ENCODE data around the gene TPM4.

The TPM4 gene

GRCh38 chr19:16134510-16134909 is 58.2 kb downstream of the TPM4 start:
- no peak for DNase-seq

- no peak for DNase-seq
Measured at GRCh38 chr19:16135430-16136127, 59.3 kb downstream of the TPM4 start.

DNA sequence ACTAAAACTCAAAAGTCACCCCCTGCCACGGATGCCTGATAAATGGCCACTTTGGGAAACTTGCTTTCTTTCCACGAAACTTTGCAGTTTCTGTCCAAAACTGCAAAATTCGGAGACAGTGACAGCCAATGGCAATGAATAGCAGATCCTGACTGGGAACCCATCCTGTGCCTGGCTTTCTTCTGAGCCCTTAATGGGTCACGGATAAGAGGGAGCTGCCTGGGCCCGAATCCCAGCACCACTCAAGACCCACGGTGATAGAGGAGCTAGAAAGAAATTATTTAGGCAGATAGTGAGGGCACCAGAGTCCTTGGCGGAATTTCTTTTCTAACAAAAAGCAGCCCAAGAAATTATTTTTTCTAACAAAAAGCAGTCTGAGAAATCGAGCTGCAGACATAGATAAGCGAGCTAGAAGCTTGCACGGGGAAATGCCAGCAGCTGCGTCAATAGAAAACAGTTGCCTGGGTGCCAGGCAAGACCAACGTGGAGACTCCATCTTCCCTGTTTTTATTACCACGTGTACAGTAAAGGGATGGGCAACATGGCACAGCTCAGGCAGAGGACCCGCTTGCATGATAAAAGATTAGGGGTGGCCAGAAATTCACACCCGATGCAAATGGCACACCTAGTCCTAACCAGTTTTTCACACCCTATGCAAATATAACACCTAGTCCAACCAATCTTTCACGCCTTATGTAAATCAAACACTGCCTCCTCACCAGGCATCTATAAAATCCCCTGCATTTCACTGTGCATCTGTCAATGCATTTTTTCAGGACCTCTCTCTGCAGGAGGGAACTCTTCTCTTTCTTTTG is 60.1 kb downstream of the TPM4 start:
- no peak for DNase-seq

DNA sequence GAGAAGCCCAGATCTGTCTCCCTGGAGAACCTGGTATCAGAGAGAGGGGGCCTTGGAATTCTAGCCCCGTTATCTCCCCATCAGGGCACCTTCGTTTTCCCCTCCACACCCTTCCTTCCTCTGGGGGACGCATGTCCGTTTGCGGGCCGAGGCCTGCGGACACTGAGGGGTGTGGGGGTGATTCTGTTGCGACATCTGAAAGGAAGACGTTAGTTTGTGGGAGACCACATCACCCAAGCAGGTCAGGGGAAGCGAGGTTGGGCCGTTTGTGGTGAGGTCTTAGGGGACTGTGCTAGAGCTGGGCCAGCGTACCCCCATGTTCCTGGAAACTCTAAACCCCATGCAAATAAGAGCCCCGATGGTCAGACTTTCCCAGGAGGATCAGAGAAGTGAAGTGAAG is 63.5 kb downstream of the TPM4 start:
- DNase-seq, result no peak

GRCh38 chr19:16141043-16141442 is 64.7 kb downstream of the TPM4 start:
- DNase-seq, result no peak

DNA sequence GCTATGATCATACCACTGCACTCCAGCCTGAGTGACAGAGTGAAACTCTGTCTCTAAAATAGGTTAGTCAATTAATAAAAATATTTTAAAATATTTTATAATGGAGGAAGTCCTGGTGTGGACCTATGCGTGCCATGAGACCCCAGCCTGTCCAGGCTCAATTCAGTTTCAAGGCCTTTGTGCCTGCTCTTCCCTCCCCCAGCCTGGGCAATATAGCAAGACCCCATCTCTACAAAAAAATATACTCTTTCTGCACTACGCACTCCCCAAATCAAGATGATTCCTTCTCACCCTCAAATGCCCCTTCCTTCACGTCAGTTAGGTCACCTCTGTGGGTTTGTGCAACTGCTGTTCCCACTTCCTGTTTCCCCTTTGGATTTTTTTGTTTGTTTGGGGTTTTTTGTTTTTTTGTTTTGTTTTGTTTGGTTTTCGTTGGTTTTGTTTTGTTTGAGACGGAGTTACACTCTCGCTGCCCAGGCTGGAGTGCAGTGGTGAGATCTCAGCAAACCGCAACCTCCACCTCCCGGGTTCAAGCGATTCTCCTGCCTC is 65.8 kb downstream of the TPM4 start:
- DNase-seq, result no peak

GRCh38 chr19:16143399-16144215 is 67.3 kb downstream of the TPM4 start, which contains the start of gene HSH2D:
TSS of gene HSH2D (plus strand) at chr19:16143685. CDS start at chr19:16148751, 5,066 bp downstream.
- no peak for DNase-seq

DNA sequence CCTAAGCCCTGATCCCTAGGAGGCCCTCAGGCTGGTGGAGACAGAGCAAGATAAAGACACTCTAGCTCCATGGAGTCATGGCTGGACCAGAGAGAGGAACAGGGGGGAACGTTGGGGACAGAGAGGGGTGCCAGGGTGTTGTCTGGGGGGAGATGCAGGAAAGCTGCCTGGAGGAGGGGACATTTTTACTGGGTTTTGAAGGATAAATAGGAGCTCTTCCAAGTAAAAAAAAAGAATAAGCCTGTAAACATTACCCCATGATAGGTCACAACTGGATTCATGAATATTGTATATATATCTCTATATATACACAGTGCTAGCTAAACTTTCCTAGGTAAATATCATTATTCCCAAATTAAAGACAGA is 67.9 kb downstream of the TPM4 start:
- DNase-seq, result no peak

- no peak for DNase-seq
Measured at GRCh38 chr19:16146112-16146511, 69.8 kb downstream of the TPM4 start.

DNA sequence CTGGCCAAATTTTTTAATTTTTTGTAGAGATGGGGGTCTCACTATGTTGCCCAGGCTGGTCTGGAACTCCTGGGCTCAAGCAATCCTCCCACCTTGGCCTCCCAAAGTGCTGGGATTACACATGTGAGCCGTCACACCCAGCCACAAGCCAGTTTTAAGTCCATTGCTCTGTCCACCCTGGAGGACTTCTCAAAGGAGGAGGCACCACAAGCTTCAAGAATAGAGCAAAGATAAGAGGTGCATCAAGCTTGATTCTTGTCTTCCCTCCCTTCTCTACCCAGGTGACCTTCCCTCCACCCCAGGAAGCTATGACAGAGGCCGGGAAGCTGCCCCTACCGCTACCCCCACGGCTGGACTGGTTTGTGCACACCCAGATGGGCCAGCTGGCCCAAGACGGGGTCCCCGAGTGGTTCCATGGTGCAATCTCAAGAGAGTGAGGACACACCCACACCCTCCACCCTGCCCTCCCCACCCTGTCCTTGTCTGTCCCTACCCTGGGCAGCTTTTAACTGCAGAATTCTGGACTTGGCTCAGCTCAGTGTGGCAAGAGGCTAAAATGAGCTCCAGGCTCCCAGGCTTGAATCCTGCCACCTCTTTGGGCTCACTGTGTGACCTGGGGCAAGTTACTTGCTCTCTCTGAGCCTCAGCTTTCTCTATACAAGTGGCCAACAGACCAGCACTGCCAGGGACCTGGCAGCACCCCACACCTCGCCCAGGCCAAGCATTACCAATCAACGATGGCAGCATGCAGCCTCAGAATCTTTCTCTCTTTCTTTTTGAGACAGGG is 72.3 kb downstream of the TPM4 start:
- DNase-seq, result no peak

Data from EL (cell line).